ENCODE measurements around the gene GPR18.

- TF ChIP-seq CTCF (IDR thresholded peaks at IDR 0.05 in 4 of 5, conservative IDR thresholded peaks at IDR 0.05 in 1 of 5) (no peak), POLR2A (IDR thresholded peaks at IDR 0.05) (no peak)
Observed at GRCh38 chr13:99258210-99258860, at the start of gene GPR18.

Measured in gastrocnemius medialis (tissue), 4 donors.